ENCODE data around the gene WNT5B. TPM values are rescaled to one million over a fixed set of nuclear protein-coding genes. Genes with fewer than 3 reads are reported as not detected.
A peak's percentile ranks its signal among the peaks of the same experiment; 100 is the strongest.

Gene WNT5B
- total RNA-seq, 1 donor from 2014 or later: 16.3 TPM

GRCh38 chr12:1605129-1606020, 23.7 kb upstream of the WNT5B start:
- TF ChIP-seq CTCF (IDR thresholded peaks at IDR 0.05; ENCODE audit: partially characterized antibody, unreplicated experiment): peak; percentile 68
- Mint-ChIP-seq H3K4me1 (ENCODE audit: low read depth, unreplicated experiment) (peaks cover 17% of the 10 kb centered on the region), H3K9me3 (ENCODE audit: unreplicated experiment) (peaks cover 2% of the 10 kb centered on the region), H3K4me3 (ENCODE audit: unreplicated experiment) (peak overlapping the region; percentile 90), H3K27me3 (ENCODE audit: unreplicated experiment) (peaks cover 1% of the 10 kb centered on the region), H3K36me3 (ENCODE audit: unreplicated experiment) (no peaks in the 10 kb centered on the region), H3K27ac (ENCODE audit: unreplicated experiment) (peak overlapping the region; percentile 69)
- peak; percentile 58 for DNase-seq

- peak overlapping the region; percentile 90 for H3K4me3 Mint-ChIP-seq (ENCODE audit: unreplicated experiment)
- TF ChIP-seq CTCF (IDR thresholded peaks at IDR 0.05; ENCODE audit: partially characterized antibody, unreplicated experiment): no peak
- H3K27ac Mint-ChIP-seq (ENCODE audit: unreplicated experiment): peak overlapping the region; percentile 69
- peak; percentile 46 for DNase-seq
- no peaks in the 10 kb centered on the region for H3K36me3 Mint-ChIP-seq (ENCODE audit: unreplicated experiment)
- H3K9me3 Mint-ChIP-seq (ENCODE audit: unreplicated experiment): peaks cover 2% of the 10 kb centered on the region
- H3K4me1 Mint-ChIP-seq (ENCODE audit: low read depth, unreplicated experiment): peaks cover 17% of the 10 kb centered on the region
- peaks cover 1% of the 10 kb centered on the region for H3K27me3 Mint-ChIP-seq (ENCODE audit: unreplicated experiment)
These were observed 22.9 kb upstream of the WNT5B start for GRCh38 chr12:1606021-1606622.

DNA sequence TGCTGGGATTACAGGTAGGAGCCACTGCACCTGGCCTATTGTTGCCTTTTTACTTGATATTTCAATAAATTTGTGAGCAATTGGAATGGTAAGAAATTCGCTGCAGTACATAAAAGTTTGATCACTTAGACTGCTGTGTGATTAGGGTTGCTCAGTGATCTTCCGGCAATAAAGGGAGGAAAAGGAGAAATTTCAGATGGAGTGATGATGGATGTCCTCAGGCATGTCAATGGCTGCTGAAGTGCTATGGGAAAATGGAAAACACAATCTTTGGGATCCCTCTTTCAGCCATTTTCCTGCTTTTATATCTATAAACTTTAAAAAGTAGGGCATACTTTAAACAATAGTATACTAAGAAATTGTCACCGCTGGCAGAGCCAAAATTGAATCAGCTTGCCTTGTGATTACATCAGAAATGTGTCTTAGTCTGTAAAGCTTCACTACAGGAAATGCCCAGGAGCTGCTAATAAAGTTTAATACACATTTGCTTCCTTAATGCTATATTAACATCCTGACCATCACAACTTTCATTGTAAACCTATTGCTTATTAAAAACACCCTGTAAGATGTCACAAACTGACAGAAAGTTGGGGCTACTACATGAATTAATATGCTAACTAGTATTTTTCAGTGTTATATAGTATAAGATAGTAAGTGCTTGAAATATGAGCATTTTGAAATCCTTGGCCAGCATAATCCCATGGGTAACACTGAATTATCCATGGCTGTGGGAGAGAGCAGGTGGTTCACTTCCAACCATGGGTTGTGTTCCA, 20.9 kb upstream of the WNT5B start:
- DNase-seq: no peak
- no peak for TF ChIP-seq CTCF (IDR thresholded peaks at IDR 0.05; ENCODE audit: partially characterized antibody, unreplicated experiment)
- H3K4me1 Mint-ChIP-seq (ENCODE audit: low read depth, unreplicated experiment): peaks cover 23% of the 10 kb centered on the region

DNA sequence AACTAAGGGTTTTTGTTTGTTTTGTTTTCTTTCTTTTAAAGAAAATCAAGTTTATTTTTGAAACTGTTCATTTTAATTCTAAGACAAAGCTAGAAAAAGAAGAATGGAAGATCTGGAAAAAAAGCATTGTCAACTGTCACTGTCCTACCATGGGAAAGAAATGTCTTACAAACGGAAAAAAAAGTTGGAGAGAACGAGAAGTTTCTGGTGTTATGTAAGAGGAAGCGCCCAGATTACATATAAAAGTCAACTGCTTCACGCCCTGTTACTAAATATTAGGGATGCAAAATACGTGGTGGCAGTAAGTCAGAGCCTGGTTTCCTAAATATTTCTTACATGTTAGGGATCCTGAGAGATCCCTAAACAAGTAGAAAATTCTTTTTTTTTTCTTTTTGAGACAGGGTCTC, 20.3 kb upstream of the WNT5B start:
- no peak overlapping the region for H3K4me3 Mint-ChIP-seq (ENCODE audit: unreplicated experiment)
- H3K36me3 Mint-ChIP-seq (ENCODE audit: unreplicated experiment): no peaks in the 10 kb centered on the region
- peaks cover 2% of the 10 kb centered on the region for H3K9me3 Mint-ChIP-seq (ENCODE audit: unreplicated experiment)
- H3K27me3 Mint-ChIP-seq (ENCODE audit: unreplicated experiment): peaks cover 1% of the 10 kb centered on the region
- H3K27ac Mint-ChIP-seq (ENCODE audit: unreplicated experiment): no peak overlapping the region
- DNase-seq: no peak
- TF ChIP-seq CTCF (IDR thresholded peaks at IDR 0.05; ENCODE audit: partially characterized antibody, unreplicated experiment): no peak
- peaks cover 23% of the 10 kb centered on the region for H3K4me1 Mint-ChIP-seq (ENCODE audit: low read depth, unreplicated experiment)

More for the DNA sequence above, 20.9 kb upstream of the WNT5B start:
- no peak overlapping the region for H3K4me3 Mint-ChIP-seq (ENCODE audit: unreplicated experiment)
- H3K27ac Mint-ChIP-seq (ENCODE audit: unreplicated experiment): no peak overlapping the region
- no peaks in the 10 kb centered on the region for H3K36me3 Mint-ChIP-seq (ENCODE audit: unreplicated experiment)
- peaks cover 2% of the 10 kb centered on the region for H3K9me3 Mint-ChIP-seq (ENCODE audit: unreplicated experiment)
- peaks cover 1% of the 10 kb centered on the region for H3K27me3 Mint-ChIP-seq (ENCODE audit: unreplicated experiment)

Data from glutamatergic neuron (in vitro differentiated cells).